Progenitor cell of endocrine pancreas (in vitro differentiated cells): ENCODE measurements around the gene SGO2. TPM values are rescaled to one million over a fixed set of nuclear protein-coding genes. Genes with fewer than 3 reads are reported as not detected.

ENCODE experiments used
- DNase-seq: peaks from one replicate; pipeline ENCODE4 v3.0.0; 2021; ENCODE audit warnings: low spot score; ENCODE audit not compliant: unreplicated experiment
- H3K27ac Mint-ChIP-seq: 2 replicates; pipeline ENCODE4 v1.8.0; 2021; ENCODE audit warnings: mild to moderate bottlenecking, moderate library complexity, mixed read lengths
- H3K27me3 Mint-ChIP-seq: 2 replicates; pipeline ENCODE4 v1.8.0; 2021; ENCODE audit warnings: mixed read lengths
- H3K36me3 Mint-ChIP-seq: 2 replicates; pipeline ENCODE4 v1.8.0; 2022; ENCODE audit warnings: mixed read lengths; ENCODE audit not compliant: insufficient read depth
- H3K4me1 Mint-ChIP-seq: 2 replicates; pipeline ENCODE4 v1.8.0; 2021; ENCODE audit warnings: low read depth, mixed read lengths
- H3K4me3 Mint-ChIP-seq: 2 replicates; pipeline ENCODE4 v1.8.0; 2021; ENCODE audit warnings: low read depth, mild to moderate bottlenecking, moderate library complexity, mixed read lengths
- H3K9me3 Mint-ChIP-seq: 2 replicates; pipeline ENCODE4 v1.8.0; 2021; ENCODE audit warnings: low read depth, mixed read lengths
- CTCF ChIP-seq: fragments of 200-600 bp; sonication (generic); IDR thresholded peaks from one replicate; pipeline ENCODE4 v1.5.0; 2021; ENCODE audit warnings: antibody characterized with exemption, mild to moderate bottlenecking; ENCODE audit not compliant: unreplicated experiment
- total RNA-seq: library from RNA; stranded (reverse); gene quantifications from 2 replicates; pipeline ENCODE4 v1.2.1, GENCODE V29; 2021

Gene SGO2
- total RNA-seq, 1 donor from 2014 or later: 14.1 TPM

DNA sequence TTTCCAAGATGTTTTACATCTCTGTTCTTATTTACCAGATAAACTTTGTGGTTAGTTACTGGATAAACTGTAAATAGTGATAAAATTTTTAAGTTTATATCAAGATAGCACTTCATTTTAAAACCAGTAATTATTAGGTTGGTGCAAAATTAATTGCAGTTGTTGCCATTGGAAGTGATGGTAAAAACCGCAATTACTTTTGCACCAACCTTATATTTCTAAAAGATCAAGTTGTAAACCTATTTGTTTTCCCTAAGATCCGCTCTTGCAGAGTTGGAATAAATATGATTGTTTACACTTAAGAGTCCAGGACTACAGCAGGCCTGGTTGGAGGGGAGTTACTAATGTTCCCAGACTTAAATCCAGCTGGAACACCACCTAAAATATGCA is 59.3 kb downstream of the SGO2 start:
- H3K4me3 Mint-ChIP-seq: peak overlapping the region; percentile 72
- peaks cover 23% of the 10 kb centered on the region for H3K4me1 Mint-ChIP-seq
- no peak for DNase-seq
- no peaks in the 10 kb centered on the region for H3K9me3 Mint-ChIP-seq
- no peaks in the 10 kb centered on the region for H3K36me3 Mint-ChIP-seq
- no peak overlapping the region for H3K27ac Mint-ChIP-seq
- peaks cover 29% of the 10 kb centered on the region for H3K27me3 Mint-ChIP-seq
- TF ChIP-seq CTCF: no peak

- H3K27me3 Mint-ChIP-seq: peaks cover 35% of the 10 kb centered on the region
- no peaks in the 10 kb centered on the region for H3K9me3 Mint-ChIP-seq
Measured at GRCh38 chr2:200585730-200586643, 60.0 kb downstream of the SGO2 start, which contains the start of gene AOX1. TSS of gene AOX1 (plus strand) at chr2:200586014. CDS start at chr2:200586109, 95 bp downstream.

GRCh38 chr2:200586644-200586975 is 60.6 kb downstream of the SGO2 start:
- Mint-ChIP-seq H3K9me3 (no peaks in the 10 kb centered on the region), H3K27me3 (peaks cover 36% of the 10 kb centered on the region), H3K4me3 (peak overlapping the region; percentile 72), H3K36me3 (no peaks in the 10 kb centered on the region), H3K27ac (no peak overlapping the region), H3K4me1 (peaks cover 25% of the 10 kb centered on the region)
- DNase-seq: no peak
- no peak for TF ChIP-seq CTCF

More at GRCh38 chr2:200585730-200586643, 60.0 kb downstream of the SGO2 start, which contains the start of gene AOX1:
- H3K36me3 Mint-ChIP-seq: no peaks in the 10 kb centered on the region
- peaks cover 23% of the 10 kb centered on the region for H3K4me1 Mint-ChIP-seq
- no peak for TF ChIP-seq CTCF
- H3K4me3 Mint-ChIP-seq: peak within 1 kb of the TSS; percentile 72
- H3K27ac Mint-ChIP-seq: no peak within 1 kb of the TSS
- DNase-seq: peak; percentile 22

GRCh38 chr2:200587007-200587616 is 61.1 kb downstream of the SGO2 start:
- Mint-ChIP-seq H3K27me3 (peaks cover 36% of the 10 kb centered on the region), H3K36me3 (no peaks in the 10 kb centered on the region), H3K4me3 (peak overlapping the region; percentile 39), H3K27ac (no peak overlapping the region), H3K4me1 (peaks cover 30% of the 10 kb centered on the region), H3K9me3 (no peaks in the 10 kb centered on the region)
- DNase-seq: no peak
- no peak for TF ChIP-seq CTCF

DNA sequence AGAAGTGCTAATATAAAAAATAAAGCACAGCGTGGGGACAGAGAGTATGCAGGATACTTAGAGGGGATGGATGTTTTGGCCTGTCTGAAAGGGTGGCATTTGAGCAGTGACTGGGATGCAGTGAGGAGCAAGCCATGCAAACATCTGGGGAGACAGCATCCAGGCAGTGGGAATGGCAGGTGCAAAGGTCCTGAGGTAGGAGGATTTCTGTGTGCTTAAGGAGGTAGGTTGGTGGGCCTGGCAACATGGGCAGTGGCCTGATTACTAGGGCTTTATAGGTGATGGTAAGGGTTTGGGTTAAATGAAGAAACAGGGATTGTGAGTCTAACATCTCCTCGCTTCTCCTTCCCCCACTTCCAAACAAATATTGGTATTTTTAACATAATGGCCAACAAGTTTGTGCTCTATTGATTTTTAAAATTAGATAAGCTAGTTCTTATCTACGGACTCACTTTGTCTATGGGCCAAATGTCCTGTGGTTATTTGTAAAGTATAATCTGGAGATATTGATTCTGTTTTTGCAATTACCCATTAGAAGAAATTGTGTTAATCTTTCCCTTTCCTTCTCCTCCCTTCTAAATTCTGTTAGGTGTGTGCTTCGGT is 62.2 kb downstream of the SGO2 start:
- Mint-ChIP-seq H3K4me3 (no peak overlapping the region), H3K27ac (peak overlapping the region; percentile 82), H3K9me3 (no peaks in the 10 kb centered on the region), H3K27me3 (peaks cover 33% of the 10 kb centered on the region), H3K4me1 (peaks cover 38% of the 10 kb centered on the region), H3K36me3 (no peaks in the 10 kb centered on the region)
- DNase-seq: no peak
- no peak for TF ChIP-seq CTCF
